Islet of Langerhans (tissue), 1 donor: ENCODE measurements around the gene ARHGEF16.

Experiments
- FAIRE-seq: peaks from one replicate; lab custom pipeline; 2011; peaks lifted over from hg19 to GRCh38; lab: Jason Lieb, UNC

ARHGEF16 gene

GRCh38 chr1:3457910-3458883 is 3.7 kb downstream of the ARHGEF16 start:
- FAIRE-seq, result no peak

- no peak for FAIRE-seq
Observed at GRCh38 chr1:3459051-3459908, 4.8 kb downstream of the ARHGEF16 start.

GRCh38 chr1:3459940-3460671 is 5.6 kb downstream of the ARHGEF16 start:
- no peak for FAIRE-seq

GRCh38 chr1:3460672-3461131 is 6.2 kb downstream of the ARHGEF16 start:
- no peak for FAIRE-seq

GRCh38 chr1:3461238-3461933 is 6.9 kb downstream of the ARHGEF16 start:
- no peak for FAIRE-seq

- no peak for FAIRE-seq
Observed at GRCh38 chr1:3461934-3462275, 7.4 kb downstream of the ARHGEF16 start.

GRCh38 chr1:3462356-3463012 is 8.0 kb downstream of the ARHGEF16 start:
- FAIRE-seq, result no peak

GRCh38 chr1:3463013-3463385 is 8.5 kb downstream of the ARHGEF16 start:
- FAIRE-seq, result no peak

- FAIRE-seq, result no peak
Observed at GRCh38 chr1:3463408-3463863, 9.0 kb downstream of the ARHGEF16 start.

GRCh38 chr1:3463891-3464648 is 9.6 kb downstream of the ARHGEF16 start:
- no peak for FAIRE-seq

- no peak for FAIRE-seq
Observed at GRCh38 chr1:3464649-3465025, 10.2 kb downstream of the ARHGEF16 start.

GRCh38 chr1:3465091-3465934 is 10.8 kb downstream of the ARHGEF16 start:
- no peak for FAIRE-seq

- no peak for FAIRE-seq
Observed at GRCh38 chr1:3465935-3466321, 11.5 kb downstream of the ARHGEF16 start.

GRCh38 chr1:3466366-3467075 is 12.1 kb downstream of the ARHGEF16 start:
- no peak for FAIRE-seq

GRCh38 chr1:3467096-3468036 is 12.9 kb downstream of the ARHGEF16 start:
- FAIRE-seq, result no peak

GRCh38 chr1:3468236-3469103 is 14.0 kb downstream of the ARHGEF16 start:
- FAIRE-seq, result no peak
